WTC11 (cell line): ENCODE results near the gene NCKIPSD. TPM values are rescaled to one million over a fixed set of nuclear protein-coding genes. Genes with fewer than 3 reads are reported as not detected.

Source experiments
- ATAC-seq: fragments of 200-7000 bp; cut with Tn5 transposase; 2 replicates; pipeline ENCODE4 v1.10.0; 2021; ENCODE audit warnings: mild to moderate bottlenecking, moderate library complexity
- CTCF ChIA-PET: fragments of 300-600 bp; sonication (Branson Sonifier 250); formaldehyde crosslinking; loops from one replicate; lab custom pipeline; 2021; ENCODE audit warnings: antibody characterized with exemption; lab: Charles Lee
- POLR2A ChIA-PET: fragments of 350-600 bp; sonication (Branson Sonifier 250); formaldehyde crosslinking; loops from one replicate; lab custom pipeline; 2021; ENCODE audit warnings: antibody characterized with exemption; lab: Charles Lee
- DNase-seq: peaks from one replicate; pipeline ENCODE4 v3.0.0; 2021; ENCODE audit warnings: low spot score
- H3K27ac Mint-ChIP-seq: 2 replicates; pipeline ENCODE4 v1.8.0; 2021; ENCODE audit warnings: mixed read lengths
- H3K27me3 Mint-ChIP-seq: 2 replicates; pipeline ENCODE4 v1.8.0; 2021; ENCODE audit warnings: low read depth, mild to moderate bottlenecking, moderate library complexity, mixed read lengths
- H3K36me3 Mint-ChIP-seq: 2 replicates; pipeline ENCODE4 v1.8.0; 2021; ENCODE audit warnings: mixed read lengths
- H3K4me1 Mint-ChIP-seq: 2 replicates; pipeline ENCODE4 v1.8.0; 2022; ENCODE audit warnings: mixed read lengths
- H3K4me3 Mint-ChIP-seq: 2 replicates; pipeline ENCODE4 v1.8.0; 2021; ENCODE audit warnings: mild to moderate bottlenecking, moderate library complexity, mixed read lengths
- H3K9me3 Mint-ChIP-seq: 2 replicates; pipeline ENCODE4 v1.8.0; 2021; ENCODE audit warnings: mixed read lengths
- AR ChIP-seq: fragments of 250-450 bp; sonication (Bioruptor Pico); IDR thresholded peaks from 2 replicates; pipeline ENCODE4 v1.9.0; 2021; ENCODE audit warnings: mild to moderate bottlenecking
- ARID4B ChIP-seq: sonication (generic); formaldehyde crosslinking; IDR thresholded peaks from 2 replicates; pipeline ENCODE4 v1.8.0; 2023; ENCODE audit warnings: missing genetic modification reagents, mild to moderate bottlenecking, borderline replicate concordance
- CREM ChIP-seq: sonication (generic); formaldehyde crosslinking; IDR thresholded peaks from 2 replicates; pipeline ENCODE4 v1.8.1; 2022; ENCODE audit warnings: mild to moderate bottlenecking, missing genetic modification reagents, moderate library complexity
- FOXP1 ChIP-seq: sonication (generic); formaldehyde crosslinking; IDR thresholded peaks from 2 replicates; pipeline ENCODE4 v1.8.0; 2022; ENCODE audit warnings: missing genetic modification reagents, mild to moderate bottlenecking, moderate library complexity, borderline replicate concordance
- RELA ChIP-seq: sonication (generic); formaldehyde crosslinking; IDR thresholded peaks from 2 replicates; pipeline ENCODE4 v1.8.1; 2022; ENCODE audit warnings: missing genetic modification reagents, mild to moderate bottlenecking, borderline replicate concordance
- SMAD3 ChIP-seq: sonication (generic); formaldehyde crosslinking; IDR thresholded peaks from 2 replicates; pipeline ENCODE4 v1.8.0; 2022; ENCODE audit warnings: missing genetic modification reagents, mild to moderate bottlenecking, borderline replicate concordance
- TEAD1 ChIP-seq: sonication (generic); formaldehyde crosslinking; IDR thresholded peaks from 2 replicates; pipeline ENCODE4 v1.8.0; 2022; ENCODE audit warnings: mild to moderate bottlenecking, missing genetic modification reagents
- USF2 ChIP-seq: sonication (generic); formaldehyde crosslinking; IDR thresholded peaks from 2 replicates; pipeline ENCODE4 v1.8.1; 2023; ENCODE audit warnings: mild to moderate bottlenecking, missing genetic modification reagents, moderate library complexity
- ZNF425 ChIP-seq: fragments of 250-450 bp; sonication (Bioruptor Pico); conservative IDR thresholded peaks from 2 replicates; pipeline ENCODE4 v1.9.0; 2021; ENCODE audit warnings: mild to moderate bottlenecking
- total RNA-seq: library from RNA; stranded (reverse); gene quantifications from 3 replicates; pipeline ENCODE4 v1.2.3, GENCODE V29; 2021

The NCKIPSD gene
- total RNA-seq, 1 experiment from 2014 or later = 40.1 TPM

- TF ChIP-seq USF2 (CRISPR knock-in tag) = no peak; the same call in 1 of the 2 replicates
- no peak for TF ChIP-seq RELA (CRISPR knock-in tag)
- TF ChIP-seq ARID4B (CRISPR knock-in tag) = no peak; the same call in 1 of the 2 replicates
- TF ChIP-seq CREM (CRISPR knock-in tag) = 0 out of 2 replicates have a peak, but pooled peaks have one; percentile 52
- TF ChIP-seq AR (CRISPR knock-in tag) = no peak
Observed at GRCh38 chr3:48716982-48717746, 31.4 kb upstream of the NCKIPSD start, which contains the start of gene IP6K2 (continued).

- peaks cover 41% of the 10 kb centered on the region for H3K36me3 Mint-ChIP-seq
- POLR2A ChIA-PET = interaction anchor here (0.6 to 1.7 kb wide), 14 partner anchors 14 to 305 kb away, joined by 3 to 25 read pairs (median 4); partner anchors contain the start of genes CELSR3, NCKIPSD, NDUFAF3 and WDR6
Observed at GRCh38 chr3:48716508-48716981, 30.8 kb upstream of the NCKIPSD start.

More at GRCh38 chr3:48716508-48716981, 30.8 kb upstream of the NCKIPSD start:
- Mint-ChIP-seq H3K4me1 (peaks cover 33% of the 10 kb centered on the region), H3K27ac (peak overlapping the region; percentile 99), H3K4me3 (peak overlapping the region; percentile 98), H3K9me3 (no peaks in the 10 kb centered on the region), H3K27me3 (peaks cover 14% of the 10 kb centered on the region)
- TF ChIP-seq TEAD1 (CRISPR knock-in tag) (no peak; the same call in 1 of the 2 replicates), FOXP1 (CRISPR knock-in tag) (no peak), ZNF425 (CRISPR knock-in tag) (no peak), SMAD3 (CRISPR knock-in tag) (0 out of 2 replicates have a peak, but pooled peaks have one; percentile 49)
- ATAC-seq = peak; percentile 8
- peak; percentile 29 for DNase-seq
- CTCF ChIA-PET = interaction anchor here (0.6 to 1.8 kb wide), 16 partner anchors 9 to 305 kb away, joined by 3 to 13 read pairs (median 4); partner anchors contain the start of genes ARIH2, NCKIPSD, NDUFAF3 and SLC26A6
